Endometrium (tissue), 2 donors: ENCODE measurements around the gene FREM3.
"Not testable (repeated sequence)": the region's sequence is repeated elsewhere in the genome, so short reads cannot be mapped to it uniquely, and the experiment has no call there.

Experiments
- FAIRE-seq: peaks from 2 replicates; lab custom pipeline; 2012; peaks lifted over from hg19 to GRCh38; lab: Jason Lieb, UNC
- donor health status: control.
- donor health status: control.

The FREM3 gene

GRCh38 chr4:143700416-143701352 lies at the start of gene FREM3:
Gene FREM3 (minus strand): TSS chr4:143700675. CDS start chr4:143700675, 0 bp downstream.
- FAIRE-seq: no peak

GRCh38 chr4:143745874-143746273 lies 45.4 kb upstream of the FREM3 start:
- no peak for FAIRE-seq

GRCh38 chr4:143743591-143743990 lies 43.1 kb upstream of the FREM3 start:
- FAIRE-seq: no peak

DNA sequence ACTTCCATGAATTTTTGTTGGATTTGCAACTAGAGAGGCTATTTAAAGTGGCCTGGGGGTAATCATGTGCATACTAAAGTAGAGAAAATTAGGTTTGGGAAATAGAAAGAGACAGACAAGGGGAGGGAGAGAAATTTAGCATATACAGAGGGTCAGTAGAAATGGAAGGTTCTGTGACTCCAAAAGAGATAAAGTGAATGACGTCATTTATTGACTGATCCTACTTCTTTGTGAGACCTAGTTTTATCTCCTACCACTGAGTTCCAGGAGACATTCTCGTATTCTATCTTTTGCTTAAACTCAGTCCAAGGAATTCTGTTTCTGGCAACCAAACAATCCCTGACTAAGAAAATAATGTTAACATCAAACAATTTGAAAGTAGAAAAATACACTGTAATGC lies 42.4 kb upstream of the FREM3 start:
- no peak for FAIRE-seq

- no peak for FAIRE-seq
Measured at GRCh38 chr4:143736861-143737260, 36.4 kb upstream of the FREM3 start.

GRCh38 chr4:143736061-143736460 lies 35.6 kb upstream of the FREM3 start:
- FAIRE-seq: not testable (repeated sequence)

GRCh38 chr4:143728166-143728565 lies 27.7 kb upstream of the FREM3 start:
- no peak for FAIRE-seq

DNA sequence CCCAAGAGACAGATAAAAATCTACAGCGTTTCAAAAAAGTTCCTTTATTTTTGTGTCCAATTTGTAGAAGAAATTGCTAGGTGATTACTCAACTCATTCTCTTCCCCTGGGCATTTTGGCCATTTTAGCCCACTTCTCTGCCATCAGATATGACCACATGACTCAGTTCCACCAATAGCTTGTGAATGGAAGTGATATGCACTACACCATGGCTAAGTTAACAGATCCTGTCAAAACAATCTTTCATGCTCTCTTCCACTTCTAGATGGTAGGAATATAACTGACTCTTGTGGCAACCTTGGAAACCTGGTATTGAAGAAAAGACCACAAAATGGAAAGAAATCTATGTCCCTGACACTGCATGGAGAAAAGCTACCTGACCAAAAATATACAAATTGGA lies 26.2 kb upstream of the FREM3 start:
- FAIRE-seq: no peak

- no peak for FAIRE-seq
Measured at GRCh38 chr4:143721317-143721716, 20.8 kb upstream of the FREM3 start.

DNA sequence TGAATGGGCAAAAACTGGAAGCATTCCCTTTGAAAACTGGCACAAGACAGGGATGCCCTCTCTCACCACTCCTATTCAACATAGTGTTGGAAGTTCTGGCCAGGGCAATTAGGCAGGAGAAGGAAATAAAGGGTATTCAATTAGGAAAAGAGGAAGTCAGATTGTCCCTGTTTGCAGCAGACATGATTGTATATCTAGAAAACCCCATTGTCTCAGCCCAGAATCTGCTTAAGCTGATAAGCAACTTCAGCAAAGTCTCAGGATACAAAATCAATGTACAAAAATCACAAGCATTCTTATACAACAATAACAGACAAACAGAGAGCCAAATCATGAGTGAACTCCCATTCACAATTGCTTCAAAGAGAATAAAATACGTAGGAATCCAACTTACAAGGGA lies 18.3 kb upstream of the FREM3 start:
- FAIRE-seq: not testable (repeated sequence)

DNA sequence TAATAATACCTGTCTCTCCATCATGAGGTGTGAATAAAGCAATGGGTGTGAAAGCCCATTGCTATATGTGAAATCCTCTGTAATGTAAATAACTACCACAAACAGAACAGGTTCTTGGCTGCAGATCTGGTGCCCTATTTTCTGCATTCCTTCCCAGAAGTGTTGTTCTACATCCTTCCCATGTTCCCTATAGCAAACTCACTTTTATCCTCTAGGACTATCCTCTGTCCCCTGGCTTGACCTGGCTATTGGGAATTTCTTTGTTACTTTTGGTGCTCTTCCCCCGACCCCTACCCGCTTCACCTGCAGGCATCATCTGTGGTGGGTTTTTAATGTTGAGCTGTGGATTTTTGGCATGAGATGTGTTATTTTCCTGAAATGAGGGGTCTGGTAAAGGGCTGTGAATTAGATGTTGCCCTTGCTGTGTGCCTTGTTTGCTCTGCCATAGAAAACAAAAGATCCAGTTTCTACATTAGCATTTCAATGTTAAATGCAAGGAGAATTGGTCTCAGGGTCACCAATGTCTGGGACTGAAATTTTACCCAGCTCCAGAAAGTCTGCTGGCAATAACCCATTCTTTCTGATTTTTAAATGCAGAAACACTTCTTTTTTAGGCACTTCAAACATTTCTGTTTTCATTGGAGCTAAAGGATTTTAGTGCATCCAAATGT lies 13.6 kb upstream of the FREM3 start:
- FAIRE-seq: no peak

DNA sequence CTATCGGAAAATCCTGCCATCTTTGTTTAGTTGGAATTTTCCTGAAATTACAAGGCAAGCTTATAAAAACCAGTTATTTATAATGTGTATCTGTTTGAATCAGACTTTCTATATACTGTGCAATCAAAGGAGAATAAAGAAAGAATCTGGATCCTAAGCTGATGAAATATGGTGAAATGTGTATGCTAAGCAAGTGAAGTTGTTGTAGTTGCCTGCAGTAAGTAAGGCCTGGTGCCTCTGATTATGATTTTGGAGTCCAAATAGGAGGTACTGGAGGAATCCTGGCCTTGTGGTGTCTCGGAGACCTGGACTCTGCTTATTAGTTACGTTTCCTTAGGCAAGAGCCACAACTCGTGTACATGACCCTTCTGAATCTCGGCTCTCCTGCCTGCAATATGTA lies 13.1 kb upstream of the FREM3 start:
- no peak for FAIRE-seq

GRCh38 chr4:143712155-143712550 lies 11.7 kb upstream of the FREM3 start:
- FAIRE-seq: no peak

- no peak for FAIRE-seq
Measured at GRCh38 chr4:143711543-143712154, 11.2 kb upstream of the FREM3 start.

DNA sequence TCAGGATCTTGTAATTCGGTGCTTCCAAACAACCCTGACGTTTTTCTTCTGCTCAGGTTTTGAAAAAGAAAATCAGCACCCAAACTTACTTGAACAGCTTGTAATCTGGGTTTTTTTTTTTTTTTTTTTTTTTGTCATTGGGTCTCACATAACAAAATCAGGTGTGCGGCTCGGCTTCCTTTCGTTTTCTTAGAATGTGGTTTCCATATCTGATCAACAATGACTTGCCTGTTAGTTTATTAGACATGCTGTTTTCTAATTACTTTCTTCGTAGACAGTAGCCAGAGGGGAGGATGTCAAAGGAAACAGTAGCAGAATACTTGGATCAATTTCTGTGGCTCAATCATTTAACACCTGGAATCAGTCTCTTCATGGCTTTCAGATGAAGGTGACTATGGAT lies 890 bp upstream of the FREM3 start:
- no peak for FAIRE-seq

DNA sequence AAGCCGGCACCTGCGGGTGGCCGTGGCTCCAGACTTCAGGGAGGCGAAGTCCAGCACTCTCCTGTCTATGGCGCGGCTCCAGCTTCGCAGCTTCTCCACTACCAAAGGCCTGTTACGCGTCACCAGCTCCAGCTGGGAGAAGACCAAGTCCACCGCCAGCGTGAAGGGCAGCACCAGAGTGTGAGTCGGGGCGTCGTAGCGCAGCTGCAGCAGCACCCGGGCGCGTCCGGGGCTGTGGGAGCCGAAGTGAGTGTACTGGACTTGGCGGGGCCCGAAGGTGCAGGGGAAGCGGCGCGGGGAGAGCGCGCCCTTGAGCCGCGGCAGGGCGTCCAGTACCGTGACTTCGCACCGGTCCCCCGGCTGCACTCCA lies 444 bp downstream of the FREM3 start:
- no peak for FAIRE-seq

DNA sequence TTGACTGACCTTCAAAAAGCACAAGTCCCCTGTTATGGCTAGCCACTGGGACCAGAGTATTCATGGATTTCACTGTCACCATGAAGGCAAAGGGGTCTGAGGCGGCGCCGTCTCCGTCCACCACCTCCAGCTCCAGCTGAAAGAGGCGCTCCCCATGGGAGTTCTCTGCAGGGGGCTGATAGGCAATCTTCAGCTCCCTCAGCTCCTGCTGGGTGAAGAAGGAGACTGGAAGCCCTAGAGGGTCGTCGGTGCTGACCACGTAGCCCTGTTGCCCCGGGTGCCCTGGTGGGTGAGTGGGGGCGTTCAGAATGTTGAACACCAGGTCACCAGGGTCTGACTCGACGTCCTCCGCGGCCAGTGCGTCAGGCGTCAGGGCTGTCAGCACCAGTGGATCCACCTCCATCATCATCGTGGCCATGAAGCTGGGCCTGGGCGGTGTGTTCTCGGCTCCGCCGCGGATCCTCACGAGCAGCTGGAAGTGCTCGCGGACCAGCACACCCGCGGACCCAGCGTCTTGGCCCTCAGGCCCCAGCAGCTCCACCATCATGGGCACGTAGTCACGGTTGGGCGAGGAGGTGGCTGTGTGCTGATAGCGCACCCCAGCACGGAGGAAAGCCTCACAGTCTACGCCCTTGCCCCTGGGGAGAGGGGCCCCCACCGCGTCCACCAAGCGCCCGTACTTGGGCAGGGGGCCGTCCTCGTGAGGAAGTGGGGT lies 987 bp downstream of the FREM3 start:
- no peak for FAIRE-seq

DNA sequence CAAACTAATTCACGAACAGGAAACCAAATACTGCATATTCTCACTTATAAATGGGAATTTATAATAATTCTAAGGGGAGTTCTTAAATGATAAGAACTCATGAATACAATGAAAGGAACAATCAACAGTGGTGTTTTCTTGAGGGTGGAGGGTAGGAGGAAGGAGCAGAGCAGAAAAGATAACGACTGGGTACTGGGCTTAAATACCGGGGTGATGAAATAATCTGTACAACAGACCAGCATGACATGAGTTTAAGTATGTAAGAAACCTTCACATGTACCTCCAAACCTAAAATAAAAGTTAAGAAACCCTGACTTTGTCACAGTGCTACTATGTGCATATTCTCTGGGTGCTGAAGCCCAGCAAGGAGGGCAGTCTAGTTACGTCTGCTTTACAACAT lies 6.6 kb downstream of the FREM3 start:
- no peak for FAIRE-seq

- no peak for FAIRE-seq
Measured at GRCh38 chr4:143692241-143692640, 8.2 kb downstream of the FREM3 start.

GRCh38 chr4:143679434-143679833 lies 21.0 kb downstream of the FREM3 start:
- no peak for FAIRE-seq

DNA sequence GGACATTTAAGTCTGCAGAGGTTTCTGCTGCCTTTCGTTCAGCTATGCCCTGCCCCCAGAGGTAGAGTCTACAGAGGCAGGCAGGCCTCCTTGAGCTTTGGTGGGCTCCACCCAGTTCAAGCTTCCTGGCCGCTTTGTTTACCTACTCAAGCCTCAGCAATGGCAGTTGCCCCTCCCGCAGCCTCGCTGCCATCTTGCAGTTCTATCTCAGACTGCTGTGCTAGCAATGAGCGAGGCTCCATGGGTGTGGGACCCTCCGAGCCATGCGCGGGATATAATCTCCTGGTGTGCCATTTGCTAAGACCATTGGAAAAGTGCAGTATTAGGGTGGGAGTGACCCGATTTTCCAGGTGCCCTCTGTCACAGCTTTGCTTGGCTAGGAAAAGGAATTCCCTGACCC lies 26.8 kb downstream of the FREM3 start:
- not testable (repeated sequence) for FAIRE-seq

- no peak for FAIRE-seq
Measured at GRCh38 chr4:143668930-143669552, 31.4 kb downstream of the FREM3 start.
